ENCODE measurements around the gene EP400.

The EP400 gene

GRCh38 chr12:132130690-132131089 lies 180.9 kb downstream of the EP400 start:
- DNase-seq, result no peak
